Duodenal mucosa (tissue), 2 donors: ENCODE data around the gene DBP.
A peak's percentile ranks its signal among the peaks of the same experiment; 100 is the strongest.

Source experiments
- H3K27ac ChIP-seq: one replicate; pipeline ENCODE4 v1.7.0; 2013; ENCODE audit warnings: low read depth, low read length
- H3K27me3 ChIP-seq, 2 donors: one replicate each; pipeline ENCODE4 v1.7.0; 2013; ENCODE audit warnings: low read length in 2 of 2, control low read depth in 1 of 2; ENCODE audit not compliant: insufficient read depth in 2 of 2, control insufficient read depth in 1 of 2
- H3K36me3 ChIP-seq, 2 donors: one replicate each; pipeline ENCODE4 v1.7.0; 2013; ENCODE audit warnings: low read length in 2 of 2, control low read depth in 1 of 2; ENCODE audit not compliant: insufficient read depth in 2 of 2, control insufficient read depth in 1 of 2
- H3K4me1 ChIP-seq, 2 donors: one replicate each; pipeline ENCODE4 v1.7.0; 2013; ENCODE audit warnings: low read length in 2 of 2, control low read depth in 1 of 2; ENCODE audit not compliant: insufficient read depth in 2 of 2, control insufficient read depth in 1 of 2
- H3K4me3 ChIP-seq, 2 donors: one replicate each; pipeline ENCODE4 v1.7.0; 2013; ENCODE audit warnings: low read length in 2 of 2, low read depth in 1 of 2
- H3K9ac ChIP-seq, 2 donors: one replicate each; pipeline ENCODE4 v1.7.0; 2013; ENCODE audit warnings: low read length in 2 of 2, low read depth in 1 of 2
- H3K9me3 ChIP-seq, 2 donors: one replicate each; pipeline ENCODE4 v1.7.0; 2013; ENCODE audit warnings: low read length in 2 of 2, control low read depth in 1 of 2; ENCODE audit not compliant: control insufficient read depth in 1 of 2

Gene DBP

GRCh38 chr19:48676487-48676886 lies 39.3 kb upstream of the DBP start:
- Histone ChIP-seq H3K9ac (peak overlapping the region in 1 of 2 donors; percentile 38), H3K4me1 (peaks cover 26 to 31% of the 10 kb centered on the region in 2 donors), H3K27me3 (no peaks in the 10 kb centered on the region), H3K4me3 (no peak overlapping the region), H3K9me3 (no peaks in the 10 kb centered on the region), H3K27ac (peak overlapping the region; percentile 58), H3K36me3 (no peaks in the 10 kb centered on the region)

- peaks cover 26 to 27% of the 10 kb centered on the region in 2 donors for H3K4me1 ChIP-seq
- H3K36me3 ChIP-seq, result no peaks in the 10 kb centered on the region
- no peaks in the 10 kb centered on the region for H3K9me3 ChIP-seq
- H3K27ac ChIP-seq, result no peak overlapping the region
- H3K4me3 ChIP-seq, result no peak overlapping the region
- H3K9ac ChIP-seq, result peak overlapping the region in 1 of 2 donors; percentile 33
- no peaks in the 10 kb centered on the region for H3K27me3 ChIP-seq
Observed at GRCh38 chr19:48674921-48675824, 38.0 kb upstream of the DBP start.

- H3K27me3 ChIP-seq, result no peaks in the 10 kb centered on the region
- no peaks in the 10 kb centered on the region for H3K36me3 ChIP-seq
- H3K9ac ChIP-seq, result no peak overlapping the region
- H3K9me3 ChIP-seq, result no peaks in the 10 kb centered on the region
- no peak overlapping the region for H3K27ac ChIP-seq
- no peak overlapping the region for H3K4me3 ChIP-seq
- peaks cover 26 to 27% of the 10 kb centered on the region in 2 donors for H3K4me1 ChIP-seq
Observed at GRCh38 chr19:48674216-48674809, 37.1 kb upstream of the DBP start.

GRCh38 chr19:48673436-48674100 lies 36.4 kb upstream of the DBP start:
- Histone ChIP-seq H3K9ac (no peak overlapping the region), H3K36me3 (no peaks in the 10 kb centered on the region), H3K9me3 (no peaks in the 10 kb centered on the region), H3K27ac (no peak overlapping the region), H3K4me1 (peaks cover 21 to 23% of the 10 kb centered on the region in 2 donors), H3K27me3 (no peaks in the 10 kb centered on the region), H3K4me3 (no peak overlapping the region)

GRCh38 chr19:48672994-48673393 lies 35.8 kb upstream of the DBP start, which contains the start of gene NTN5:
TSS of gene NTN5 (minus strand) at chr19:48673017. CDS start at chr19:48670986, 2,031 bp downstream.
- Histone ChIP-seq H3K27me3 (no peaks in the 10 kb centered on the region), H3K9ac (no peak within 1 kb of the TSS), H3K9me3 (no peaks in the 10 kb centered on the region), H3K4me3 (no peak within 1 kb of the TSS), H3K4me1 (peaks cover 20 to 23% of the 10 kb centered on the region in 2 donors), H3K36me3 (no peaks in the 10 kb centered on the region), H3K27ac (no peak within 1 kb of the TSS)

GRCh38 chr19:48671446-48671995 lies 34.3 kb upstream of the DBP start:
- H3K27me3 ChIP-seq, result no peaks in the 10 kb centered on the region
- H3K36me3 ChIP-seq, result no peaks in the 10 kb centered on the region
- no peak overlapping the region for H3K4me3 ChIP-seq
- no peak overlapping the region for H3K9ac ChIP-seq
- no peaks in the 10 kb centered on the region for H3K9me3 ChIP-seq
- no peak overlapping the region for H3K27ac ChIP-seq
- peaks cover 10 to 14% of the 10 kb centered on the region in 2 donors for H3K4me1 ChIP-seq

GRCh38 chr19:48670699-48671445 lies 33.7 kb upstream of the DBP start:
- no peaks in the 10 kb centered on the region for H3K36me3 ChIP-seq
- no peaks in the 10 kb centered on the region for H3K27me3 ChIP-seq
- H3K4me1 ChIP-seq, result peaks cover 8 to 14% of the 10 kb centered on the region in 2 donors
- no peak overlapping the region for H3K9ac ChIP-seq
- no peak overlapping the region for H3K4me3 ChIP-seq
- no peak overlapping the region for H3K27ac ChIP-seq
- H3K9me3 ChIP-seq, result no peaks in the 10 kb centered on the region

- Histone ChIP-seq H3K36me3 (no peaks in the 10 kb centered on the region), H3K9me3 (no peaks in the 10 kb centered on the region), H3K4me3 (no peak overlapping the region), H3K4me1 (peaks cover 2 to 7% of the 10 kb centered on the region in 2 donors), H3K9ac (no peak overlapping the region), H3K27me3 (no peaks in the 10 kb centered on the region), H3K27ac (no peak overlapping the region)
Observed at GRCh38 chr19:48669903-48670668, 32.9 kb upstream of the DBP start.

GRCh38 chr19:48668761-48669160 lies 31.6 kb upstream of the DBP start:
- no peaks in the 10 kb centered on the region for H3K9me3 ChIP-seq

More at GRCh38 chr19:48668761-48669160, 31.6 kb upstream of the DBP start:
- H3K27me3 ChIP-seq, result no peaks in the 10 kb centered on the region
- H3K36me3 ChIP-seq, result no peaks in the 10 kb centered on the region
- no peak overlapping the region for H3K27ac ChIP-seq
- peaks cover 0 to 5% of the 10 kb centered on the region in 2 donors for H3K4me1 ChIP-seq
- H3K4me3 ChIP-seq, result no peak overlapping the region
- no peak overlapping the region for H3K9ac ChIP-seq
